Nephron (organoid): ENCODE results near the gene ALG9.

ENCODE experiments used
- H3K27ac Mint-ChIP-seq, 3 experiments: 2 replicates each; pipeline ENCODE4 v1.8.0; 2020; ENCODE audit warnings: mixed read lengths in 3 of 3, mild to moderate bottlenecking in 2 of 3, moderate library complexity in 1 of 3
- H3K27me3 Mint-ChIP-seq: 2 replicates; pipeline ENCODE4 v1.8.0; 2021; ENCODE audit warnings: low read depth, mild to moderate bottlenecking, moderate library complexity, mixed read lengths
- H3K36me3 Mint-ChIP-seq: 2 replicates; pipeline ENCODE4 v1.8.0; 2020; ENCODE audit warnings: low read depth, mixed read lengths
- H3K4me1 Mint-ChIP-seq: 2 replicates; pipeline ENCODE4 v1.8.0; 2020; ENCODE audit warnings: mixed read lengths
- H3K4me3 Mint-ChIP-seq, 3 experiments: 2 replicates each; pipeline ENCODE4 v1.8.0; 2020; ENCODE audit warnings: mild to moderate bottlenecking in 3 of 3, mixed read lengths in 3 of 3, moderate library complexity in 2 of 3
- H3K9me3 Mint-ChIP-seq: 2 replicates; pipeline ENCODE4 v1.8.0; 2020; ENCODE audit warnings: mixed read lengths
- TF ChIP-seq, protein P1 (sequence below), 3 experiments: fragments of 200-600 bp; sonication (generic); IDR thresholded peaks; one replicate each; pipeline ENCODE4 v1.5.0; 2021; ENCODE audit warnings: antibody characterized with exemption in 3 of 3; ENCODE audit not compliant: unreplicated experiment in 3 of 3

Gene ALG9

DNA sequence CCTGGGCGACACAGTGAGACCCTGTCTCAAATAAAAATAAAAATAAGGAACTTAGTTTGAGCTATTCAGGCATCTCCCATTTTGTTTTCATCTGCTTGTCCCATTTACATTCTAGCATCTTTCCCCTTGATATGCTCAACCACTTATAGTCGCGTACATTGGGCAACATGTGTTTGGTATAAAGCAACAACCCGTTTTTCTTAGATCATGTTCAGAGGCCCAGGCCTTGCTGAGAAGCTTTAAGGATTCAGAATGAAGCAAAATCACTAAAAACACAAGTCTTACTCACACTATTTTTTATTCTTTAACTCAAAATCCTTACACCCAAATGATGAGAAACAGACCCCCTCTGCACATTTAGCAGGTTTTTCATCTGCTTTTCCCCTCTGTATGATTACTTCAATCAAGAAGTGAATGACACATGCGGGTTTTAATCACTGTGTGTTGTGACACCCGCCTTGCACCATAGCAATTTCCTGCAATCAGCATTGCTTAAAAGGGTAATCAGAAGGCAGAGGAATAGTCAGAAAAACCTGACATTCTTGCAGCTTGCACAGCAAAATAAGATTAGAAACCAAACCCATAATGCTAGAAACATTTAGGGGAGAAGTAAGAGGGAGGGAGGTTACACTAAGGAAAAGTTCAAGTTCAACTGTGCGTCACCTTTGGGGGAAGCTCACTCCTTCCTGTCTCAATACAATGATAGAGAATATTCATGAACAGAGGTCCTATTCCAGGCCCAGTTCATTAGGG is 25.9 kb downstream of the ALG9 start:
- H3K9me3 Mint-ChIP-seq = no peaks in the 10 kb centered on the region
- peaks cover 7% of the 10 kb centered on the region for H3K4me1 Mint-ChIP-seq
- TF ChIP-seq, protein P1, sequence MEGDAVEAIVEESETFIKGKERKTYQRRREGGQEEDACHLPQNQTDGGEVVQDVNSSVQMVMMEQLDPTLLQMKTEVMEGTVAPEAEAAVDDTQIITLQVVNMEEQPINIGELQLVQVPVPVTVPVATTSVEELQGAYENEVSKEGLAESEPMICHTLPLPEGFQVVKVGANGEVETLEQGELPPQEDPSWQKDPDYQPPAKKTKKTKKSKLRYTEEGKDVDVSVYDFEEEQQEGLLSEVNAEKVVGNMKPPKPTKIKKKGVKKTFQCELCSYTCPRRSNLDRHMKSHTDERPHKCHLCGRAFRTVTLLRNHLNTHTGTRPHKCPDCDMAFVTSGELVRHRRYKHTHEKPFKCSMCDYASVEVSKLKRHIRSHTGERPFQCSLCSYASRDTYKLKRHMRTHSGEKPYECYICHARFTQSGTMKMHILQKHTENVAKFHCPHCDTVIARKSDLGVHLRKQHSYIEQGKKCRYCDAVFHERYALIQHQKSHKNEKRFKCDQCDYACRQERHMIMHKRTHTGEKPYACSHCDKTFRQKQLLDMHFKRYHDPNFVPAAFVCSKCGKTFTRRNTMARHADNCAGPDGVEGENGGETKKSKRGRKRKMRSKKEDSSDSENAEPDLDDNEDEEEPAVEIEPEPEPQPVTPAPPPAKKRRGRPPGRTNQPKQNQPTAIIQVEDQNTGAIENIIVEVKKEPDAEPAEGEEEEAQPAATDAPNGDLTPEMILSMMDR (IDR thresholded peaks at IDR 0.05; ENCODE audit: unreplicated experiment in 3 of 3) = no peak
- H3K4me3 Mint-ChIP-seq = no peak overlapping the region
- H3K27me3 Mint-ChIP-seq = no peaks in the 10 kb centered on the region
- H3K27ac Mint-ChIP-seq = no peak overlapping the region
- peaks cover 56% of the 10 kb centered on the region for H3K36me3 Mint-ChIP-seq

DNA sequence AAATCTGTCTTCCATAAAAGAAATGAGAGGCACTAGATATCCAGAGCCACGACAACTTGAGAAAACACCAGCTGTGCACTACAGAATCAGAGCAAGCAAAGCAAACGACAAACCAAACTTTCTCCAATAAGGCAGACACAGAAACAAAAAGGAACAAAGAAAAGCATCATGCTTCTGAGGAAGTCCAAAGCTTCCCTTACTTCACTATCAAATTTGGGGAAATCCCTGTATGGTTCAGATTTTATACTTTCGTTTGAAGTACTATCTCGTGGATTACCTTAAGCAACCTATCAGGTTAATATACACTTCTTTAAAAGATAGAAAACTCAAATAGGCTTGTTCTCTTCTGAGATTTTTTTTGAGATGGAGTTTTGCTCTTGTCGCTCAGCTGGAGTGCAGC is 27.7 kb downstream of the ALG9 start:
- no peak overlapping the region for H3K4me3 Mint-ChIP-seq
- no peaks in the 10 kb centered on the region for H3K9me3 Mint-ChIP-seq
- H3K27me3 Mint-ChIP-seq = no peaks in the 10 kb centered on the region
- H3K36me3 Mint-ChIP-seq = peaks cover 42% of the 10 kb centered on the region
- H3K4me1 Mint-ChIP-seq = peaks cover 7% of the 10 kb centered on the region
- TF ChIP-seq, protein P1 (IDR thresholded peaks at IDR 0.05; ENCODE audit: unreplicated experiment in 3 of 3) = no peak
- no peak overlapping the region for H3K27ac Mint-ChIP-seq

DNA sequence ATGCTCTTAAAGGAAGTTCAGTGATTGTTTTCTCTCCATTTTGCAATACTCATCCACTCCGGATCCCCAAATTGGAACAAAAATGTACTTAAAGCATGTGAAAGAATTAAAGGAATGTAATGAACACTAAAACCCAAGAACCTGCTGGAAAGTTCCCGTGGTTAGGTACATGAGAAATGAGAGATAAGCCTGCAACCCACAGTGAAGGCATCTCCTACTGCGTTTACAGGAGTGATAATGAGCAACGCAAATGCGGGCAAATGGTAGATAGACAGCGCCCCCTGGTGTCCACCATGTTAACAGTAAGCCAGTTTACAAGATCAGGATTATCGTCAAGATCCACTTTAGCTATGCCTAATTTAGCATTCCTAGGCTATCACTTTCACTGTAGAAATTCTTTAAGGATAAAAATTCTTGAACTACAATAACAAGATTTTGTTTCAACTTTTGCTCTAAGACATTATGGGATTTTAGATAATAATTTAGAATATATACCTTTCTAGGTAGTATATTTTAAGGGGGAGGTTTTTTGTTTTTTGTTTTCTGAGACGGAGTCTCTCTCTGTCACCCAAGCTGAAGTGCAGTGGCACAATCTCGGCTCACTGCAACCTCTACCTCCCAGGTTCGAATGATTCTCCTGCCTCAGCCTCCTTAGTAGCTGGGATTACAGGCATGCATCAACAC is 29.9 kb downstream of the ALG9 start:
- Mint-ChIP-seq H3K9me3 (no peaks in the 10 kb centered on the region), H3K36me3 (peaks cover 35% of the 10 kb centered on the region), H3K4me3 (no peak overlapping the region), H3K27me3 (no peaks in the 10 kb centered on the region), H3K27ac (no peak overlapping the region), H3K4me1 (peaks cover 7% of the 10 kb centered on the region)
- TF ChIP-seq, protein P1 (IDR thresholded peaks at IDR 0.05; ENCODE audit: unreplicated experiment in 3 of 3) = peak; percentile 85 to 92 (median 91)

DNA sequence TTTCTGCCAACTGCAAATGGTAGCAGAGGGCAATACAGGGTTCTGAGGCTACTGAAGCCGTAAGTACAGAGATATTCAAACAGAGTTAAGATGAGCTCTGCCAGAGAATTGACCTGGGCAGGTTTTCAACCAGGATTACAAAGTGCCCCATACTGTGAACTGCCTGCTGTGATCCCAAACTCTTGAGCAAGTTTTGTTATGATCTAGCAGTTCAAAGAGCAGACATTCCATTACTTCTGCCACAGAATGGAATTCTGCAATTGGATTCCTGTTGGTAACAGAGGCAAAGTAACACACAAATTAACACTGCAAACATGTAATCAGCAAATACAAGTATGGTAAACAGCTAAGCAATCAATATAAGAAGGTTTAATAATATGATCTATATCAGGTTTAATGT is 31.2 kb downstream of the ALG9 start:
- Mint-ChIP-seq H3K4me3 (no peak overlapping the region), H3K9me3 (no peaks in the 10 kb centered on the region), H3K4me1 (peaks cover 7% of the 10 kb centered on the region), H3K27me3 (no peaks in the 10 kb centered on the region), H3K27ac (no peak overlapping the region), H3K36me3 (peaks cover 39% of the 10 kb centered on the region)
- TF ChIP-seq, protein P1 (IDR thresholded peaks at IDR 0.05; ENCODE audit: unreplicated experiment in 3 of 3) = no peak

DNA sequence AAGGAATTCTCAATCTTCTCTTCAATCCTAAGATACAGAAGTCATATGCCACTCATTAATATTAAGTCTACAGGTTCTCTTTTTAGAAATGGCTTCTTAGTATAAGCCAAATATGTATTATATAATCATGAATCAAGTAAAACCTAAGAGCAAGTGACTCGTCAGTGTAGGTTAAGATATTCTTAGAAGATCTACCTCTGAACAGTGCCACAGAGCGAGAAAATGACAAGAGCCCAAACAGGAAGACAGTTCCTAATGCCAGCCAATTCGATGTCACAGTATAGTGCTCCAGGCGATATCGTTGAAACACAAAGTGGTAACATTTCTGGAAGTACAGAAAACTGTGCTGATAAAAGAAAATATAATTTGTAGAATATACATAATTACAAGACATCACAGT is 33.3 kb downstream of the ALG9 start:
- no peaks in the 10 kb centered on the region for H3K9me3 Mint-ChIP-seq
- no peak overlapping the region for H3K27ac Mint-ChIP-seq
- TF ChIP-seq, protein P1 (IDR thresholded peaks at IDR 0.05; ENCODE audit: unreplicated experiment in 3 of 3) = no peak
- peaks cover 30% of the 10 kb centered on the region for H3K36me3 Mint-ChIP-seq
- H3K27me3 Mint-ChIP-seq = no peaks in the 10 kb centered on the region
- H3K4me1 Mint-ChIP-seq = peaks cover 7% of the 10 kb centered on the region
- H3K4me3 Mint-ChIP-seq = no peak overlapping the region
